HT1080 (cell line): ENCODE data around the gene PRXL2A. TPM values are rescaled to one million over a fixed set of nuclear protein-coding genes. Genes with fewer than 3 reads are reported as not detected.
"Not testable (repeated sequence)": the region's sequence is repeated elsewhere in the genome, so short reads cannot be mapped to it uniquely, and the experiment has no call there.

Source experiments
- DNase-seq: peaks from one replicate; pipeline ENCODE4 v3.0.0-alpha.2; 2015; ENCODE audit warnings: low read depth
- total RNA-seq: library from RNA; depleted of rRNA; stranded (reverse); fragments of >200 nt; shearing (Covaris generic); gene quantifications from 2 replicates; pipeline ENCODE4 v1.2.3, GENCODE V29; 2014

PRXL2A gene
- total RNA-seq, 1 experiment from 2014 or later, result 0.39 TPM

GRCh38 chr10:80411267-80411668, 2.9 kb downstream of the PRXL2A start:
- no peak for DNase-seq

- no peak for DNase-seq
Observed at GRCh38 chr10:80411681-80412220, 3.4 kb downstream of the PRXL2A start.

GRCh38 chr10:80412486-80412885, 4.1 kb downstream of the PRXL2A start:
- peak; percentile 41 for DNase-seq

- peak; percentile 41 for DNase-seq
Observed at GRCh38 chr10:80413271-80413996, 5.1 kb downstream of the PRXL2A start.

GRCh38 chr10:80414142-80414895, 6.0 kb downstream of the PRXL2A start:
- no peak for DNase-seq

- no peak for DNase-seq
Observed at GRCh38 chr10:80415734-80416478, 7.6 kb downstream of the PRXL2A start.

GRCh38 chr10:80416479-80417098, 8.2 kb downstream of the PRXL2A start:
- DNase-seq, result no peak

- not testable (repeated sequence) for DNase-seq
Observed at GRCh38 chr10:80417256-80417655, 8.9 kb downstream of the PRXL2A start.

GRCh38 chr10:80421050-80421706, 12.8 kb downstream of the PRXL2A start:
- DNase-seq, result no peak

- no peak for DNase-seq
Observed at GRCh38 chr10:80421707-80422536, 13.6 kb downstream of the PRXL2A start.

GRCh38 chr10:80425901-80426300, 17.6 kb downstream of the PRXL2A start:
- no peak for DNase-seq

- no peak for DNase-seq
Observed at GRCh38 chr10:80427541-80427940, 19.2 kb downstream of the PRXL2A start.

- peak; percentile 85 for DNase-seq
Observed at GRCh38 chr10:80429521-80429973, 21.2 kb downstream of the PRXL2A start.

GRCh38 chr10:80433134-80433533, 24.8 kb downstream of the PRXL2A start:
- no peak for DNase-seq

- DNase-seq, result no peak
Observed at GRCh38 chr10:80436446-80437098, 28.2 kb downstream of the PRXL2A start.

- DNase-seq, result no peak
Observed at GRCh38 chr10:80437227-80437626, 28.9 kb downstream of the PRXL2A start.

- no peak for DNase-seq
Observed at GRCh38 chr10:80441831-80442230, 33.5 kb downstream of the PRXL2A start.

- DNase-seq, result no peak
Observed at GRCh38 chr10:80442879-80443278, 34.5 kb downstream of the PRXL2A start.

GRCh38 chr10:80443531-80443974, 35.2 kb downstream of the PRXL2A start:
- DNase-seq, result peak; percentile 70
